GM23338 (cell line): Measurements from ENCODE around the gene FAM171A2. TPM values are rescaled to one million over a fixed set of nuclear protein-coding genes. Genes with fewer than 3 reads are reported as not detected.

Experiments
- ATAC-seq: fragments of 200-7000 bp; cut with Tn5 transposase; 3 replicates; pipeline ENCODE4 v1.9.1; 2020
- DNase-seq: peaks from one replicate; pipeline ENCODE4 v3.0.0-alpha.2; 2015; ENCODE audit warnings: low spot score
- H2AFZ ChIP-seq: fragments of 200-600 bp; sonication (generic); 2 replicates; pipeline ENCODE4 v1.8.0; 2016; ENCODE audit warnings: antibody characterized with exemption, mild to moderate bottlenecking, moderate library complexity
- H3F3A ChIP-seq: fragments of 200-600 bp; sonication (generic); replicated peaks from 2 replicates; pipeline ENCODE4 v1.8.0; 2017; ENCODE audit warnings: antibody characterized with exemption, mixed run types, low read depth
- H3K27ac ChIP-seq: fragments of 200-600 bp; sonication (generic); 2 replicates; pipeline ENCODE4 v1.6.1; 2016; ENCODE audit warnings: low read depth
- H3K27me3 ChIP-seq: fragments of 200-600 bp; sonication (generic); 2 replicates; pipeline ENCODE4 v1.8.0; 2016; ENCODE audit warnings: mild to moderate bottlenecking, mixed run types, moderate library complexity; ENCODE audit not compliant: insufficient read depth
- H3K36me3 ChIP-seq: fragments of 200-600 bp; sonication (generic); 2 replicates; pipeline ENCODE4 v1.8.0; 2016; ENCODE audit warnings: mild to moderate bottlenecking; ENCODE audit not compliant: insufficient read depth
- H3K4me1 ChIP-seq: fragments of 200-600 bp; sonication (generic); 2 replicates; pipeline ENCODE4 v1.8.0; 2016; ENCODE audit warnings: mild to moderate bottlenecking, moderate library complexity; ENCODE audit not compliant: insufficient read depth
- H3K4me2 ChIP-seq: fragments of 200-600 bp; sonication (generic); 2 replicates; pipeline ENCODE4 v1.7.1; 2017; ENCODE audit warnings: mixed run types
- H3K4me3 ChIP-seq: fragments of 200-600 bp; sonication (generic); 2 replicates; pipeline ENCODE4 v1.6.1; 2016; ENCODE audit warnings: mixed run types
- H3K79me2 ChIP-seq: fragments of 200-600 bp; sonication (generic); replicated peaks from 2 replicates; pipeline ENCODE4 v1.8.0; 2017; ENCODE audit warnings: mild to moderate bottlenecking; ENCODE audit not compliant: insufficient read depth
- H3K9me2 ChIP-seq: fragments of 200-600 bp; sonication (generic); 2 replicates; pipeline ENCODE4 v1.8.0; 2017; ENCODE audit not compliant: insufficient read depth
- H4K20me1 ChIP-seq: fragments of 200-600 bp; sonication (generic); replicated peaks from 2 replicates; pipeline ENCODE4 v1.8.0; 2017; ENCODE audit warnings: mild to moderate bottlenecking; ENCODE audit not compliant: insufficient read depth
- H3K27ac Mint-ChIP-seq: 2 replicates; pipeline ENCODE4 v1.8.0; 2020; ENCODE audit warnings: inconsistent platforms, mild to moderate bottlenecking, moderate library complexity, mixed read lengths
- H3K27me3 Mint-ChIP-seq: 3 replicates; pipeline ENCODE4 v1.8.0; 2022; ENCODE audit warnings: low read depth, mild to moderate bottlenecking, moderate library complexity, mixed read lengths, inconsistent platforms; ENCODE audit not compliant: insufficient read depth, poor library complexity
- H3K36me3 Mint-ChIP-seq: 3 replicates; pipeline ENCODE4 v1.8.0; 2021; ENCODE audit warnings: low read depth, mild to moderate bottlenecking, inconsistent platforms, moderate library complexity, mixed read lengths
- H3K4me1 Mint-ChIP-seq: 3 replicates; pipeline ENCODE4 v1.8.0; 2020; ENCODE audit warnings: mild to moderate bottlenecking, inconsistent platforms, mixed read lengths
- H3K4me3 Mint-ChIP-seq: 3 replicates; pipeline ENCODE4 v1.8.0; 2021; ENCODE audit warnings: moderate library complexity, mild to moderate bottlenecking, inconsistent platforms, mixed read lengths
- H3K9me3 Mint-ChIP-seq: 3 replicates; pipeline ENCODE4 v1.8.0; 2020; ENCODE audit warnings: moderate library complexity, mild to moderate bottlenecking, inconsistent platforms, mixed read lengths
- CREB1 ChIP-seq: fragments of 250-450 bp; sonication (Bioruptor Pico); IDR thresholded peaks from 2 replicates; pipeline ENCODE4 v1.5.0; 2020; ENCODE audit warnings: low read depth, mild to moderate bottlenecking, moderate library complexity
- CTCF ChIP-seq, 2 experiments: fragments of 200-600 bp in 1 of 2; sonication (generic) in 1 of 2; conservative IDR thresholded peaks; 2 replicates each; pipeline versions ENCODE4 v1.5.1 to v1.6.1; 2016 to 2017; ENCODE audit warnings: antibody characterized with exemption in 2 of 2, low read depth in 2 of 2, mild to moderate bottlenecking in 2 of 2, moderate library complexity in 1 of 2
- ETS1 ChIP-seq: IDR thresholded peaks from 2 replicates; pipeline ENCODE4 v1.6.1; 2016; ENCODE audit warnings: antibody characterized with exemption
- EZH2 ChIP-seq: fragments of 200-600 bp; sonication (generic); IDR thresholded peaks from one replicate; pipeline ENCODE4 v1.8.0; 2017; ENCODE audit warnings: antibody characterized with exemption, mild to moderate bottlenecking, low read depth; ENCODE audit not compliant: unreplicated experiment
- EZH2phosphoT487 ChIP-seq: fragments of 200-600 bp; sonication (generic); IDR thresholded peaks from one replicate; pipeline ENCODE4 v1.8.1; 2018; ENCODE audit warnings: antibody characterized with exemption; ENCODE audit not compliant: unreplicated experiment
- JUNB ChIP-seq: IDR thresholded peaks from one replicate; pipeline ENCODE4 v1.6.1; 2016; ENCODE audit warnings: antibody characterized with exemption; ENCODE audit not compliant: unreplicated experiment
- NANOG ChIP-seq: IDR thresholded peaks from 2 replicates; pipeline ENCODE4 v1.6.1; 2016; ENCODE audit warnings: antibody characterized with exemption, borderline replicate concordance
- POLR2AphosphoS5 ChIP-seq: IDR thresholded peaks from 2 replicates; pipeline ENCODE4 v1.6.1; 2016; ENCODE audit warnings: antibody characterized with exemption, low read depth
- REST ChIP-seq: IDR thresholded peaks from one replicate; pipeline ENCODE4 v1.6.1; 2018; ENCODE audit warnings: antibody characterized with exemption; ENCODE audit not compliant: unreplicated experiment
- STAT1 ChIP-seq: IDR thresholded peaks from one replicate; pipeline ENCODE4 v1.6.1; 2016; ENCODE audit warnings: antibody characterized with exemption; ENCODE audit not compliant: unreplicated experiment
- ZNF114 ChIP-seq: fragments of 250-450 bp; sonication (Bioruptor Pico); IDR thresholded peaks from 2 replicates; pipeline ENCODE4 v1.5.0; 2020; ENCODE audit warnings: mild to moderate bottlenecking, moderate library complexity
- ZNF331 ChIP-seq: fragments of 250-450 bp; sonication (Bioruptor Pico); IDR thresholded peaks from 2 replicates; pipeline ENCODE4 v1.5.0; 2020; ENCODE audit warnings: low read depth, mild to moderate bottlenecking, moderate library complexity
- ZNF462 ChIP-seq: fragments of 250-450 bp; sonication (Bioruptor Pico); IDR thresholded peaks from 2 replicates; pipeline ENCODE4 v1.5.0; 2020; ENCODE audit warnings: mild to moderate bottlenecking, moderate library complexity
- polyA plus RNA-seq: library from polyadenylated mRNA; unstranded; fragments of >200 nt; fragmentation: Nextera tagmentation; extraction: Ambion mirVana; gene quantifications from 2 replicates; pipeline ENCODE4 v1.2.1, GENCODE V29; 2016
- total RNA-seq: library from RNA; depleted of rRNA; stranded (reverse); fragments of >200 nt; shearing (Covaris generic); gene quantifications from 2 replicates; pipeline ENCODE4 v1.2.3, GENCODE V29; 2014

The FAM171A2 gene
- total and polyA plus RNA-seq, 2 experiments from 2014 or later = 4.1 to 35.4 TPM

GRCh38 chr17:44320066-44320465, 43.6 kb downstream of the FAM171A2 start:
- Histone ChIP-seq H4K20me1 (no peaks in the 10 kb centered on the region), H3F3A (0 out of 2 replicates have a peak, but pooled peaks cover 5% of the 10 kb centered on the region), H3K36me3 (0 out of 2 replicates have a peak, but pooled peaks cover 4% of the 10 kb centered on the region), H3K79me2 (peaks cover 9% of the 10 kb centered on the region), H3K27ac (no peak overlapping the region), H3K4me3 (no peak overlapping the region), H3K4me2 (no peak overlapping the region), H2AFZ (no peak overlapping the region), H3K9me2 (no peaks in the 10 kb centered on the region), H3K27me3 (peaks cover 17% of the 10 kb centered on the region), H3K4me1 (peaks cover 6% of the 10 kb centered on the region; the same call in 1 of the 2 replicates)
- Mint-ChIP-seq H3K27ac (no peak overlapping the region), H3K9me3 (no peaks in the 10 kb centered on the region), H3K27me3 (peaks cover 36% of the 10 kb centered on the region), H3K4me1 (peaks cover 22% of the 10 kb centered on the region), H3K4me3 (no peak overlapping the region), H3K36me3 (peaks cover 35% of the 10 kb centered on the region)
- DNase-seq (no peak), ATAC-seq (no peak)
- TF ChIP-seq EZH2phosphoT487 (no peak), CTCF (conservative IDR thresholded peaks at IDR 0.05; ENCODE audit: low read depth in 2 of 2) (no peak), POLR2AphosphoS5 (no peak), JUNB (no peak), STAT1 (no peak), EZH2 (no peak), ETS1 (no peak), ZNF331 (no peak), CREB1 (CRISPR knock-in tag) (no peak), ZNF114 (CRISPR knock-in tag) (no peak), REST (no peak), ZNF462 (CRISPR knock-in tag) (no peak), NANOG (no peak)
